Natural killer cell treated with Interleukin-12 subunit alpha and Interleukin-12 subunit beta and Interleukin-15 and Interleukin-18, amount 100 ng/mL, for 72 hours (primary cell): ENCODE measurements around the gene GLI2. TPM values are rescaled to one million over a fixed set of nuclear protein-coding genes. Genes with fewer than 3 reads are reported as not detected.

Source experiments
- ATAC-seq, 2 donors: fragments of 150-1000 bp; cut with Tn5 transposase in 1 of 2; sonication (Bioruptor Pico), chemical (Tn5 transposase) in 1 of 2; 2 replicates each; pipeline ENCODE4 v1.10.0; 2021
- DNase-seq: peaks from one replicate; pipeline ENCODE4 v3.0.0; 2022; ENCODE audit warnings: low spot score
- H3K27ac Mint-ChIP-seq, 2 donors: 1 replicate in 1 of 2; 2 replicates in 1 of 2; pipeline ENCODE4 v1.8.0; 2022; ENCODE audit warnings: mixed read lengths in 2 of 2, mild to moderate bottlenecking in 1 of 2, moderate library complexity in 1 of 2
- H3K27me3 Mint-ChIP-seq, 2 donors: 1 replicate in 1 of 2; 2 replicates in 1 of 2; pipeline ENCODE4 v1.8.0; 2022; ENCODE audit warnings: mixed read lengths in 2 of 2
- H3K36me3 Mint-ChIP-seq: one replicate; pipeline ENCODE4 v1.8.0; 2022; ENCODE audit warnings: mixed read lengths
- H3K4me1 Mint-ChIP-seq, 2 donors: 1 replicate in 1 of 2; 2 replicates in 1 of 2; pipeline ENCODE4 v1.8.0; 2022; ENCODE audit warnings: low read depth in 2 of 2, mixed read lengths in 2 of 2, mild to moderate bottlenecking in 1 of 2
- H3K4me3 Mint-ChIP-seq: one replicate; pipeline ENCODE4 v1.8.0; 2022; ENCODE audit warnings: mixed read lengths
- H3K9me3 Mint-ChIP-seq: 2 replicates; pipeline ENCODE4 v1.8.0; 2022; ENCODE audit warnings: mixed read lengths
- total RNA-seq, 2 donors: library from RNA; stranded (reverse); gene quantifications; one replicate each; pipeline ENCODE4 v1.2.3, GENCODE V29; 2022

Gene GLI2
- total RNA-seq, 2 donors from 2014 or later, result 0.38 TPM; not detected in 1

GRCh38 chr2:120702801-120703200 lies 32.9 kb upstream of the GLI2 start:
- DNase-seq (no peak), ATAC-seq (no peak)
- Mint-ChIP-seq H3K27me3 (peaks cover 0 to 12% of the 10 kb centered on the region in 2 donors), H3K27ac (no peak overlapping the region), H3K4me1 (no peaks in the 10 kb centered on the region), H3K9me3 (no peaks in the 10 kb centered on the region), H3K4me3 (no peak overlapping the region), H3K36me3 (no peaks in the 10 kb centered on the region)

GRCh38 chr2:120703330-120703994 lies 32.2 kb upstream of the GLI2 start:
- H3K4me1 Mint-ChIP-seq, result no peaks in the 10 kb centered on the region
- no peaks in the 10 kb centered on the region for H3K36me3 Mint-ChIP-seq
- no peak overlapping the region for H3K27ac Mint-ChIP-seq
- DNase-seq (no peak), ATAC-seq (no peak)
- no peak overlapping the region for H3K4me3 Mint-ChIP-seq
- peaks cover 0 to 12% of the 10 kb centered on the region in 2 donors for H3K27me3 Mint-ChIP-seq
- no peaks in the 10 kb centered on the region for H3K9me3 Mint-ChIP-seq

GRCh38 chr2:120704696-120705095 lies 31.0 kb upstream of the GLI2 start:
- Mint-ChIP-seq H3K9me3 (no peaks in the 10 kb centered on the region), H3K4me3 (no peak overlapping the region), H3K36me3 (no peaks in the 10 kb centered on the region), H3K4me1 (no peaks in the 10 kb centered on the region), H3K27me3 (peaks cover 0 to 9% of the 10 kb centered on the region in 2 donors), H3K27ac (no peak overlapping the region)
- DNase-seq (no peak), ATAC-seq (peak in 1 of 2 donors; percentile 11)

- ATAC-seq (no peak), DNase-seq (no peak)
- Mint-ChIP-seq H3K9me3 (no peaks in the 10 kb centered on the region), H3K36me3 (no peaks in the 10 kb centered on the region), H3K27ac (no peak overlapping the region), H3K4me3 (no peak overlapping the region), H3K27me3 (peaks cover 7 to 12% of the 10 kb centered on the region in 2 donors), H3K4me1 (peaks cover 0 to 2% of the 10 kb centered on the region in 2 donors)
Measured at GRCh38 chr2:120707816-120708215, 27.9 kb upstream of the GLI2 start.

GRCh38 chr2:120708944-120709607 lies 26.6 kb upstream of the GLI2 start:
- no peaks in the 10 kb centered on the region for H3K9me3 Mint-ChIP-seq
- peaks cover 8 to 12% of the 10 kb centered on the region in 2 donors for H3K27me3 Mint-ChIP-seq
- ATAC-seq (no peak), DNase-seq (no peak)
- peaks cover 0 to 2% of the 10 kb centered on the region in 2 donors for H3K4me1 Mint-ChIP-seq
- H3K36me3 Mint-ChIP-seq, result no peaks in the 10 kb centered on the region
- no peak overlapping the region for H3K27ac Mint-ChIP-seq
- no peak overlapping the region for H3K4me3 Mint-ChIP-seq

- no peaks in the 10 kb centered on the region for H3K9me3 Mint-ChIP-seq
- H3K4me3 Mint-ChIP-seq, result no peak overlapping the region
- peaks cover 0 to 2% of the 10 kb centered on the region in 2 donors for H3K4me1 Mint-ChIP-seq
- ATAC-seq (no peak), DNase-seq (no peak)
- no peaks in the 10 kb centered on the region for H3K36me3 Mint-ChIP-seq
- peaks cover 8 to 17% of the 10 kb centered on the region in 2 donors for H3K27me3 Mint-ChIP-seq
- H3K27ac Mint-ChIP-seq, result no peak overlapping the region
Measured at GRCh38 chr2:120709608-120710041, 26.0 kb upstream of the GLI2 start.

- ATAC-seq (no peak), DNase-seq (no peak)
- Mint-ChIP-seq H3K27me3 (peaks cover 8 to 19% of the 10 kb centered on the region in 2 donors), H3K9me3 (no peaks in the 10 kb centered on the region), H3K4me3 (no peak overlapping the region), H3K36me3 (no peaks in the 10 kb centered on the region), H3K27ac (no peak overlapping the region), H3K4me1 (peaks cover 0 to 2% of the 10 kb centered on the region in 2 donors)
Measured at GRCh38 chr2:120710256-120710655, 25.4 kb upstream of the GLI2 start.

- ATAC-seq (no peak), DNase-seq (no peak)
- no peak overlapping the region for H3K4me3 Mint-ChIP-seq
- H3K27ac Mint-ChIP-seq, result no peak overlapping the region
- H3K36me3 Mint-ChIP-seq, result no peaks in the 10 kb centered on the region
- H3K9me3 Mint-ChIP-seq, result no peaks in the 10 kb centered on the region
- peaks cover 0 to 2% of the 10 kb centered on the region in 2 donors for H3K4me1 Mint-ChIP-seq
- peaks cover 6 to 19% of the 10 kb centered on the region in 2 donors for H3K27me3 Mint-ChIP-seq
Measured at GRCh38 chr2:120711694-120712093, 24.0 kb upstream of the GLI2 start.

GRCh38 chr2:120712180-120712681 lies 23.4 kb upstream of the GLI2 start:
- DNase-seq, result no peak
- Mint-ChIP-seq H3K36me3 (no peaks in the 10 kb centered on the region), H3K27ac (no peak overlapping the region), H3K9me3 (no peaks in the 10 kb centered on the region), H3K27me3 (peaks cover 2 to 19% of the 10 kb centered on the region in 2 donors), H3K4me3 (no peak overlapping the region), H3K4me1 (peaks cover 0 to 2% of the 10 kb centered on the region in 2 donors)
- no peak for ATAC-seq

- no peak for DNase-seq
- Mint-ChIP-seq H3K4me3 (no peak overlapping the region), H3K9me3 (no peaks in the 10 kb centered on the region), H3K36me3 (no peaks in the 10 kb centered on the region), H3K27ac (no peak overlapping the region), H3K4me1 (peaks cover 0 to 2% of the 10 kb centered on the region in 2 donors), H3K27me3 (peaks cover 2 to 19% of the 10 kb centered on the region in 2 donors)
- no peak for ATAC-seq
Measured at GRCh38 chr2:120715353-120715752, 20.3 kb upstream of the GLI2 start.

GRCh38 chr2:120715941-120716340 lies 19.7 kb upstream of the GLI2 start:
- Mint-ChIP-seq H3K27me3 (peaks cover 2 to 15% of the 10 kb centered on the region in 2 donors), H3K36me3 (no peaks in the 10 kb centered on the region), H3K4me1 (peaks cover 0 to 2% of the 10 kb centered on the region in 2 donors), H3K27ac (no peak overlapping the region), H3K4me3 (no peak overlapping the region), H3K9me3 (no peaks in the 10 kb centered on the region)
- no peak for ATAC-seq
- no peak for DNase-seq

GRCh38 chr2:120716641-120717585 lies 18.8 kb upstream of the GLI2 start:
- Mint-ChIP-seq H3K27ac (no peak overlapping the region), H3K27me3 (peaks cover 2 to 8% of the 10 kb centered on the region in 2 donors), H3K4me3 (no peak overlapping the region), H3K4me1 (no peaks in the 10 kb centered on the region), H3K36me3 (no peaks in the 10 kb centered on the region), H3K9me3 (no peaks in the 10 kb centered on the region)
- no peak for DNase-seq
- peak in 1 of 2 donors; percentile 29 for ATAC-seq

GRCh38 chr2:120719491-120719890 lies 16.2 kb upstream of the GLI2 start:
- no peaks in the 10 kb centered on the region for H3K36me3 Mint-ChIP-seq
- ATAC-seq (no peak), DNase-seq (no peak)
- peaks cover 5 to 22% of the 10 kb centered on the region in 2 donors for H3K27me3 Mint-ChIP-seq
- H3K4me3 Mint-ChIP-seq, result no peak overlapping the region
- H3K4me1 Mint-ChIP-seq, result no peaks in the 10 kb centered on the region
- no peaks in the 10 kb centered on the region for H3K9me3 Mint-ChIP-seq
- H3K27ac Mint-ChIP-seq, result no peak overlapping the region
